Spleen (tissue), 11 donors: ENCODE results near the gene LTBP1. TPM values are rescaled to one million over a fixed set of nuclear protein-coding genes. Genes with fewer than 3 reads are reported as not detected.

ENCODE experiments used
- DNase-seq: peaks from one replicate; pipeline ENCODE4 v3.0.0-alpha.2; 2020
- H3K27ac ChIP-seq, 8 donors: fragments of 200-600 bp; sonication (generic) in 7 of 8; 1 replicate in 4 of 8; 2 replicates in 4 of 8; pipeline versions ENCODE4 v1.5.0 to v1.8.0; 2016 to 2021; ENCODE audit warnings: inconsistent platforms in 4 of 8, mild to moderate bottlenecking in 4 of 8, moderate library complexity in 1 of 8
- H3K27me3 ChIP-seq, 7 donors: fragments of 200-600 bp; sonication (generic) in 6 of 7; replicated peaks in 1 of 7; 1 replicate in 4 of 7; 2 replicates in 3 of 7; pipeline versions ENCODE4 v1.5.0 to v1.8.0; 2016 to 2021; ENCODE audit warnings: inconsistent platforms in 3 of 7, mild to moderate bottlenecking in 1 of 7
- H3K36me3 ChIP-seq, 6 donors: fragments of 200-600 bp; sonication (generic) in 5 of 6; 1 replicate in 4 of 6; 2 replicates in 2 of 6; pipeline versions ENCODE4 v1.5.0 to v1.8.0; 2016 to 2021; ENCODE audit warnings: inconsistent platforms in 2 of 6
- H3K4me1 ChIP-seq, 6 donors: fragments of 200-600 bp; sonication (generic) in 5 of 6; 1 replicate in 3 of 6; 2 replicates in 3 of 6; pipeline versions ENCODE4 v1.5.0 to v1.8.0; 2016 to 2021; ENCODE audit warnings: inconsistent platforms in 3 of 6
- H3K4me3 ChIP-seq, 8 donors: fragments of 200-600 bp; sonication (generic) in 7 of 8; 1 replicate in 4 of 8; 2 replicates in 4 of 8; pipeline versions ENCODE4 v1.5.0 to v1.8.0; 2016 to 2021; ENCODE audit warnings: inconsistent platforms in 4 of 8, mild to moderate bottlenecking in 4 of 8, moderate library complexity in 2 of 8
- H3K9me3 ChIP-seq, 8 donors: fragments of 200-600 bp; sonication (generic) in 7 of 8; 1 replicate in 4 of 8; 2 replicates in 4 of 8; pipeline versions ENCODE4 v1.5.0 to v1.8.0; 2016 to 2021; ENCODE audit warnings: inconsistent platforms in 4 of 8
- POLR2A ChIP-seq, 3 donors: fragments of 450-650 bp; IDR thresholded peaks; one replicate each; pipeline ENCODE4 v1.5.1; 2017; ENCODE audit warnings: antibody characterized with exemption in 3 of 3, mild to moderate bottlenecking in 1 of 3
- POLR2AphosphoS5 ChIP-seq, 3 donors: sonication (generic); formaldehyde crosslinking; IDR thresholded peaks; one replicate each; pipeline ENCODE4 v1.5.1; 2017; ENCODE audit warnings: antibody characterized with exemption in 3 of 3
- WGBS, 5 donors: extraction: QIAGEN DNeasy Blood & Tissue Kit in 3 of 5; methylation state at CpG; one replicate each; pipeline versions ENCODE4 v1.1.5 to v1.1.7; 2013 to 2018; 5-methylcytosine and 5-hydroxymethylcytosine counted together
- intact Hi-C: fragments of 100-400 bp; cut with DNase I; formaldehyde crosslinking; loops from one replicate; pipeline ENCODE4 v1.15.0; 2023; ENCODE audit warnings: low total_unique reads
- polyA plus RNA-seq, 3 donors: library from polyadenylated mRNA; stranded (reverse); fragments of 200-250 nt; gene quantifications; one replicate each; pipeline ENCODE4 v1.2.1, GENCODE V29; 2013
- total RNA-seq, 7 donors: library from RNA; depleted of rRNA in 3 of 7; stranded (reverse); fragments of >200 nt in 3 of 7; fragmentation: NEBNext Ultra II Directional in 4 of 7; extraction: Animal tissue kit (Norgen Biotek cat#: 25700) in 4 of 7; gene quantifications; one replicate each; pipeline versions ENCODE4 v1.1.0 to v1.2.1, GENCODE V29; 2016 to 2021
- TF ChIP-seq, protein P1 (sequence below), 11 experiments: fragments of 200-600 bp in 7 of 11; fragments of 450-650 bp in 4 of 11; sonication (generic) in 4 of 11; IDR thresholded peaks in 8 of 11; conservative IDR thresholded peaks in 3 of 11; 1 replicate in 7 of 11; 2 replicates in 4 of 11; pipeline versions ENCODE4 v1.4.0 to v1.8.0; 2016 to 2021; ENCODE audit warnings: antibody characterized with exemption in 11 of 11, inconsistent platforms in 4 of 11, mild to moderate bottlenecking in 1 of 11
- donor health status: healthy with polysubstance abuse.
- donor health status: DM: no; HTN: no; CAD: no; lungs with moderate emphysema.
- donor health status: DM: no; HTN: no; CAD: no.
- donor health status: Bipolar disorder and iron deficiency.
- donor health status: healthy.
- donor health status: DM: no; HTN: no; CAD: no.
- donor health status: DM: yes; HTN: yes; CAD: no.

LTBP1 gene
- total and polyA plus RNA-seq, 10 donors, result 6.8 to 28.0 (median 13.3) TPM

DNA sequence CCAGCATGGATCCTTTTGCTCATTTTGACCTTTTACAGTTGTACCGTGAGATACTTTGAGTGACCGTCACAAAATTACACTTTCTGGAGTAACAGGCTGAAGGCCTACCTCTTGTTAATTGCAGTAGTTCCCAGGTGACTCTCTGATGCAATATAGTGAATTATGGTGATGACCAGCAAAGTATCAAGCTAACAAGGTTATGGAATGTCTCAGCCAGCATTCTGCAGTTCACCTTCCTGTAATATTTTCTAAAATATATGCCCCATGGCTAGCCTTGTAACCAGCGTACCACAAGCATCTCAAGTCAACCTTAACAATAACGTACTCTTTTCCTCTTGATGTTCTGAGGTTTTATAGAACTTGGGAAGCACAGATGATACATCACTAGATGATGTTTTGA lies 234.7 kb downstream of the LTBP1 start:
- H3K4me3 ChIP-seq, result no peak overlapping the region
- H3K27ac ChIP-seq, result no peak overlapping the region
- WGBS, 5 donors, result 72 to 96% (median 75%) methylated on average over 4 of the region's 4 CpGs
- no peaks in the 10 kb centered on the region for H3K27me3 ChIP-seq
- H3K9me3 ChIP-seq, result no peaks in the 10 kb centered on the region
- no peaks in the 10 kb centered on the region for H3K36me3 ChIP-seq
- DNase-seq, result no peak
- intact Hi-C loops, result no loop called here
- H3K4me1 ChIP-seq, result no peaks in the 10 kb centered on the region
- TF ChIP-seq POLR2A (IDR thresholded peaks at IDR 0.05) (no peak), POLR2AphosphoS5 (IDR thresholded peaks at IDR 0.05) (no peak)
- TF ChIP-seq, protein P1, sequence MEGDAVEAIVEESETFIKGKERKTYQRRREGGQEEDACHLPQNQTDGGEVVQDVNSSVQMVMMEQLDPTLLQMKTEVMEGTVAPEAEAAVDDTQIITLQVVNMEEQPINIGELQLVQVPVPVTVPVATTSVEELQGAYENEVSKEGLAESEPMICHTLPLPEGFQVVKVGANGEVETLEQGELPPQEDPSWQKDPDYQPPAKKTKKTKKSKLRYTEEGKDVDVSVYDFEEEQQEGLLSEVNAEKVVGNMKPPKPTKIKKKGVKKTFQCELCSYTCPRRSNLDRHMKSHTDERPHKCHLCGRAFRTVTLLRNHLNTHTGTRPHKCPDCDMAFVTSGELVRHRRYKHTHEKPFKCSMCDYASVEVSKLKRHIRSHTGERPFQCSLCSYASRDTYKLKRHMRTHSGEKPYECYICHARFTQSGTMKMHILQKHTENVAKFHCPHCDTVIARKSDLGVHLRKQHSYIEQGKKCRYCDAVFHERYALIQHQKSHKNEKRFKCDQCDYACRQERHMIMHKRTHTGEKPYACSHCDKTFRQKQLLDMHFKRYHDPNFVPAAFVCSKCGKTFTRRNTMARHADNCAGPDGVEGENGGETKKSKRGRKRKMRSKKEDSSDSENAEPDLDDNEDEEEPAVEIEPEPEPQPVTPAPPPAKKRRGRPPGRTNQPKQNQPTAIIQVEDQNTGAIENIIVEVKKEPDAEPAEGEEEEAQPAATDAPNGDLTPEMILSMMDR (IDR thresholded peaks at IDR 0.05 in 8 of 11, conservative IDR thresholded peaks at IDR 0.05 in 3 of 11), result no peak

DNA sequence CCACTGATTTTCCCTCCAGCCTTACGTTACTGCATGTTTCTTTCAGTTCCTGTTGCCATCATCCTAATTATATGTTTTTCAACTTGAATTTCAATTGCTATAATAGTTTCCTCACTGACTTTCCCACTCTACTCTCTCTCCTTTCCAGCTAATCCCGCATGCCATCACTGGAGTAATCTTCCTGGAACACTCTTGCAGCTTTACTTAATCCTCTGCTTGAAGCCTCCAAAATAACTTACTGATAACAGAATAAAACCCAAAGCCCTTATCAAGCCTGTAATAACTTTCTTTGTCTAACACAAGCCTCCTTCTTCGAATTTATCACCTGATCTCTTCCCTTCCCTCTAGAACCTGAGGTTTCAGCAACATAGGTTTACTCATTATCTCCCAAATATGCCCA lies 237.3 kb downstream of the LTBP1 start:
- Histone ChIP-seq H3K27ac (no peak overlapping the region), H3K36me3 (no peaks in the 10 kb centered on the region), H3K4me1 (no peaks in the 10 kb centered on the region), H3K4me3 (no peak overlapping the region), H3K9me3 (no peaks in the 10 kb centered on the region), H3K27me3 (no peaks in the 10 kb centered on the region)
- no peak for DNase-seq
- intact Hi-C loops, result no loop called here
- 67 to 88% (median 75%) methylated on average over 3 of the region's 3 CpGs for WGBS, 5 donors
- TF ChIP-seq POLR2A (IDR thresholded peaks at IDR 0.05) (no peak), POLR2AphosphoS5 (IDR thresholded peaks at IDR 0.05) (no peak)
- TF ChIP-seq, protein P1 (IDR thresholded peaks at IDR 0.05 in 8 of 11, conservative IDR thresholded peaks at IDR 0.05 in 3 of 11), result no peak

DNA sequence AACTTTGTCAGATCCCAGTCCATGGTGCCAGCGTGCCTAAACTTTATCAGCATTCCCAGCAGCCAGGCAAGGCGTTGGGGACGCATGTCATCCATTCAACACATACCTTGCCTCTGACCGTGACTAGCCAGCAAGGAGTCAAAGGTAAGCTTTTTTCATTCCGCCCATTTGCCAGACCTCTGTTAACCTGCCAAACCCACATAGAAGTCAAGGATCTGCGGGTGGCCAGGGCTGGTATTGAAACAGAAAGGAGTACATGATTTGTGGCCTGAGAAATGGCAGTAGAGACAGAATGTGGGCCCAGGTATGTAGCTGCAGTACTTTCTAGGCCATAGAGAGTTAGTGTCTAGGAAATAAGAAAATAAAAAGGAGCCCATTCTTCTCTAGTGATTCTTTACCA lies 240.2 kb downstream of the LTBP1 start:
- no peaks in the 10 kb centered on the region for H3K4me1 ChIP-seq
- intact Hi-C loops, result no loop called here
- H3K4me3 ChIP-seq, result no peak overlapping the region
- no peaks in the 10 kb centered on the region for H3K27me3 ChIP-seq
- DNase-seq, result no peak
- 77 to 94% (median 80%) methylated on average over 6 of the region's 6 CpGs for WGBS, 5 donors
- H3K36me3 ChIP-seq, result no peaks in the 10 kb centered on the region
- TF ChIP-seq POLR2AphosphoS5 (IDR thresholded peaks at IDR 0.05) (no peak), POLR2A (IDR thresholded peaks at IDR 0.05) (no peak)
- TF ChIP-seq, protein P1 (IDR thresholded peaks at IDR 0.05 in 8 of 11, conservative IDR thresholded peaks at IDR 0.05 in 3 of 11), result no peak
- H3K9me3 ChIP-seq, result no peaks in the 10 kb centered on the region
- no peak overlapping the region for H3K27ac ChIP-seq

DNA sequence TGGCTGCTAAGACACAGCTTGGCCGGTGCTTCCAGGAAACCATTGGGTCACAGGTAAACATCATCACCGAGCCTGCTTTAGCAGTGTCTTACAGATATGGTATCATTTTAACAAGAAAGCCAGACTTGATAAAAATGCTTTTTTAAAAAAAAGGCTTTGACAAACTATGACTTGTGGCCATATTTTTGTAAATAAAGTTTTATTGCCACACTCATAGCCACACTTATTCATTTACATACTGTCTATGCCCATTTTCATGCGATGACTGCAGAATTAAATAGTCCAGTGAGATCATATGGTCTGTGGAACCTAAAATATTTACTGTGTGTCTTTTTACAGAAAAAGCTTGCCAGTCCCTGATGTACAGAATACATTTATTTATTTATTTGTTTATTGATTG lies 242.0 kb downstream of the LTBP1 start:
- TF ChIP-seq POLR2A (IDR thresholded peaks at IDR 0.05) (no peak), POLR2AphosphoS5 (IDR thresholded peaks at IDR 0.05) (no peak)
- TF ChIP-seq, protein P1 (IDR thresholded peaks at IDR 0.05 in 8 of 11, conservative IDR thresholded peaks at IDR 0.05 in 3 of 11), result no peak

More for the DNA sequence above, 242.0 kb downstream of the LTBP1 start:
- no peak for DNase-seq
- WGBS, 5 donors, result 94 to 100% (median 96%) methylated on average over 3 of the region's 3 CpGs
- no peaks in the 10 kb centered on the region for H3K36me3 ChIP-seq
- intact Hi-C loops, result no loop called here
- no peaks in the 10 kb centered on the region for H3K27me3 ChIP-seq
- H3K4me3 ChIP-seq, result no peak overlapping the region
- no peaks in the 10 kb centered on the region for H3K9me3 ChIP-seq
- no peak overlapping the region for H3K27ac ChIP-seq
- H3K4me1 ChIP-seq, result no peaks in the 10 kb centered on the region
